Kidney epithelial cell (primary cell): Measurements from ENCODE around the gene PSME1. TPM values are rescaled to one million over a fixed set of nuclear protein-coding genes. Genes with fewer than 3 reads are reported as not detected.
"Not testable (repeated sequence)": the region's sequence is repeated elsewhere in the genome, so short reads cannot be mapped to it uniquely, and the experiment has no call there.

Experiments
- DNase-seq: peaks from one replicate; pipeline ENCODE4 v3.0.0-alpha.2; 2010; ENCODE audit warnings: low read depth
- H3K27me3 ChIP-seq: 2 replicates; pipeline ENCODE4 v1.6.0; 2011; ENCODE audit warnings: low read length; ENCODE audit not compliant: control insufficient read depth, insufficient read depth
- H3K36me3 ChIP-seq: 2 replicates; pipeline ENCODE4 v1.5.1; 2011; ENCODE audit warnings: low read length; ENCODE audit not compliant: control insufficient read depth, insufficient read depth
- H3K4me3 ChIP-seq: 2 replicates; pipeline ENCODE4 v1.5.1; 2011; ENCODE audit warnings: low read depth, mild to moderate bottlenecking, control low read depth, low read length
- total RNA-seq: library from RNA; depleted of rRNA; stranded (reverse); fragments of >200 nt; gene quantifications from 2 replicates; pipeline ENCODE4 v1.2.3, GENCODE V29; 2015
- TF ChIP-seq, protein P1 (sequence below): IDR thresholded peaks from 2 replicates; pipeline ENCODE4 v1.5.1; 2011; ENCODE audit warnings: mild to moderate bottlenecking, moderate library complexity, low read length, control low read depth, inconsistent platforms; ENCODE audit not compliant: insufficient read depth, poor library complexity, severe bottlenecking

PSME1 gene
- total RNA-seq, 1 donor from 2014 or later, result 234 TPM

DNA sequence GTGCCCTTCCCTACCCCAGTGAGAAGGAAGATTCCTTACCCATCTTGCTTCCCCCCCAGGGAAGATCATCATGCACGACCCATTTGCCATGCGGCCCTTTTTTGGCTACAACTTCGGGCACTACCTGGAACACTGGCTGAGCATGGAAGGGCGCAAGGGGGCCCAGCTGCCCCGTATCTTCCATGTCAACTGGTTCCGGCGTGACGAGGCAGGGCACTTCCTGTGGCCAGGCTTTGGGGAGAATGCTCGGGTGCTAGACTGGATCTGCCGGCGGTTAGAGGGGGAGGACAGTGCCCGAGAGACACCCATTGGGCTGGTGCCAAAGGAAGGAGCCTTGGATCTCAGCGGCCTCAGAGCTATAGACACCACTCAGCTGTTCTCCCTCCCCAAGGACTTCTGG lies 32.5 kb upstream of the PSME1 start:
- Histone ChIP-seq H3K36me3 (peaks cover 4% of the 10 kb centered on the region), H3K27me3 (no peaks in the 10 kb centered on the region), H3K4me3 (no peak overlapping the region)
- DNase-seq, result no peak
- TF ChIP-seq, protein P1, sequence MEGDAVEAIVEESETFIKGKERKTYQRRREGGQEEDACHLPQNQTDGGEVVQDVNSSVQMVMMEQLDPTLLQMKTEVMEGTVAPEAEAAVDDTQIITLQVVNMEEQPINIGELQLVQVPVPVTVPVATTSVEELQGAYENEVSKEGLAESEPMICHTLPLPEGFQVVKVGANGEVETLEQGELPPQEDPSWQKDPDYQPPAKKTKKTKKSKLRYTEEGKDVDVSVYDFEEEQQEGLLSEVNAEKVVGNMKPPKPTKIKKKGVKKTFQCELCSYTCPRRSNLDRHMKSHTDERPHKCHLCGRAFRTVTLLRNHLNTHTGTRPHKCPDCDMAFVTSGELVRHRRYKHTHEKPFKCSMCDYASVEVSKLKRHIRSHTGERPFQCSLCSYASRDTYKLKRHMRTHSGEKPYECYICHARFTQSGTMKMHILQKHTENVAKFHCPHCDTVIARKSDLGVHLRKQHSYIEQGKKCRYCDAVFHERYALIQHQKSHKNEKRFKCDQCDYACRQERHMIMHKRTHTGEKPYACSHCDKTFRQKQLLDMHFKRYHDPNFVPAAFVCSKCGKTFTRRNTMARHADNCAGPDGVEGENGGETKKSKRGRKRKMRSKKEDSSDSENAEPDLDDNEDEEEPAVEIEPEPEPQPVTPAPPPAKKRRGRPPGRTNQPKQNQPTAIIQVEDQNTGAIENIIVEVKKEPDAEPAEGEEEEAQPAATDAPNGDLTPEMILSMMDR, result no peak

DNA sequence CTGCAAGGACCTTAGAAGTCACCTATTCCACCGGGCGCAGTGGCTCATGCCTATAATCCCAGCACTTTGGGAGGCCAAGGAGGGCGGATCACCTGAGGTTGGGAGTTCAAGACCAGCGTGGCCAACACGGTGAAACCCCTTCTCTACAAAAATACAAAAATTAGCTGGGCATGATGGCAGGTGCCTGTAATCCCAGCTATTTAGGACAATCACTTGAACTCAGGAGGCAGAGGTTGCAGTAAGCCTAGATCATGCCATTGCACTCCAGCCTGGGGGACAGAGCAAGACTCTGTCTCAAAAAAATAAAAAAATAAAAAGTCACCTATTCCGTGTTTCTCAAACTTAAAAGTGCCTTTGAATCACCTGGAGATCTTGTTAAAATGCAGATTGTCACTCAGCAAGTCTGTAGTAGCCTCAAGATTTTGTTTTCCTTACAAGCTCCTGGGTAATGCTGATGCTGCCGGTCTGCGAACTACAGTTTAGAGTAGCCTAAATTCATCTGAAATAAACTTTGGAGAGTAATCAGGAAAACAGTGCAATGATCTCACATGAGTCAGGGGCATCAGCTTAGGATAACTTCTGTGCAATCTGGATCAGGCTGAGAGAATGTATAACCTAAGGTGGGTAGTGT lies 30.3 kb upstream of the PSME1 start:
- H3K27me3 ChIP-seq, DNase-seq, H3K4me3 ChIP-seq, H3K36me3 ChIP-seq: not testable (repeated sequence)

DNA sequence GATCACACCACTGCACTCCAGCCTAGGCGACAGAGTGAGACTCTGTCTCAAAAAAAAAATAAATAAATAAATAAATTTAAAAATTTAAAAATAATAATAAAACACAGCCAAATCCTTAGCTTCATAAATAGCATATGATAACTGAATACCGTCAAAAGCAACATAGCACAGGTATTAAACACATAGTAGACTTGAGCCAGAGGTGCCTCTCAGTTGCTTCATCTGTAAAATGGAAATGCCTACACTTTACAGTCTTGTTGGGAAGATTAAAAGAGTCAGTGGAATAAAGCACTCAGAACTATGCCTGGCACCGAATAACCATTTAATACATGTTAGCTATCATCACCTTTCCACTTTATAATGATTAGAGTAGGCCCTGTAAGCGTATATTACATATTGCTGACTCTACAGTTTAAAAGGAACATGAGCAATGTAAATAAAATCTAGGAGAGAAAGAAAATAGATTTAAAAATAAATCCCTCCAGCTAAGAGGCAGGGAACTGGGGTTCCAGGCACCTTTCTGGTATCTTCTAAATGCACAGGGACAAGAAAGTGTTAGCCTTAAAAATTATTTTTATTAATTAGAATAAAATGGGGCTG lies 29.2 kb upstream of the PSME1 start:
- no peak overlapping the region for H3K4me3 ChIP-seq
- TF ChIP-seq, protein P1, result no peak
- no peak for DNase-seq
- H3K36me3 ChIP-seq, result no peaks in the 10 kb centered on the region
- no peaks in the 10 kb centered on the region for H3K27me3 ChIP-seq

GRCh38 chr14:24108336-24108874 lies 27.6 kb upstream of the PSME1 start:
- TF ChIP-seq, protein P1, result no peak
- no peaks in the 10 kb centered on the region for H3K27me3 ChIP-seq

DNA sequence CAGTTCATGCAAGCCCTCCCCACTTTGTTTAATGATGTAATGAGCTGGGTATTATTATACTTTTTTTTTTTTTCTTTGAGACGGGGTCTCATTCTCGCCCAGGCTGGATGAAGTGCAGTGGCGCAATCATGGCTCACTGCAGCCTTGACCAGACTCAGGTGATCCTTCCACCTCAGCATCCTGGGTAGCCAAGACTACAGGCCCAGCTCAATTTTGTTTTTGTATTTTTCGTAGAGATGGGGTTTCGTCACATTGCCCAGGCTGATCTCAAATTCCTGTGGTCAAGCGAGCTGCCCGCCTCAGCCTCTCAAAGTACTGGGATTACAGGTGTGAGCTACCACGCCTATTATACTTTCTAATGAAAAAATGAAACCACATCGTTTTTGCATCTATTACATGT lies 25.9 kb upstream of the PSME1 start:
- Histone ChIP-seq H3K36me3 (no peaks in the 10 kb centered on the region), H3K27me3 (no peaks in the 10 kb centered on the region), H3K4me3 (no peak overlapping the region)
- no peak for DNase-seq
- TF ChIP-seq, protein P1, result no peak

More at GRCh38 chr14:24108336-24108874, 27.6 kb upstream of the PSME1 start:
- no peak for DNase-seq
- H3K36me3 ChIP-seq, result no peaks in the 10 kb centered on the region
- H3K4me3 ChIP-seq, result no peak overlapping the region

DNA sequence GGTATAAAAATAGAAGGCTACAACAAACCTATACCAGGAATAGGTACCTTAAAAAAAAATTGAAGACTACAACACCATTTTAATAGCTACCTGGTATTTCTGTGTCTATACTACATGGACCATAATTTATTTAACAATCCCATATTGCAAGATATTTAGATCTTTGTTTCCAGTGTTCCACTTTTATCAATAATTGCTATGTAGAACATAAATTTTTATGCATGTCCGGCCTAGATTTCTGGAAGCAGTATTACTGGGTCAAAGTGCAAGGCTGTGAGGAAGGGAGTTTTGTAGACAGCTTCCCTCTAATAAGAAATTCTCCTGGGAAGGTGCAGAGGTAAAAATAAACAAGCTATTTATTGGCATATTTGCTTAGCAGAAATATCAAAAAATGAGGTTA lies 25.5 kb upstream of the PSME1 start:
- Histone ChIP-seq H3K27me3 (no peaks in the 10 kb centered on the region), H3K36me3 (no peaks in the 10 kb centered on the region), H3K4me3 (no peak overlapping the region)
- TF ChIP-seq, protein P1, result no peak
- DNase-seq, result no peak
